Measurements from ENCODE around the gene SEH1L.
"Not testable (repeated sequence)": the region's sequence is repeated elsewhere in the genome, so short reads cannot be mapped to it uniquely, and the experiment has no call there.

Gene SEH1L

GRCh38 chr18:12944709-12945108 is 3.1 kb upstream of the SEH1L start:
- no peak for DNase-seq

GRCh38 chr18:12946549-12947284 is 1.1 kb upstream of the SEH1L start:
- no peak for DNase-seq

GRCh38 chr18:12948050-12948804 is 416 bp downstream of the SEH1L start:
- peak; percentile 99 for DNase-seq

- no peak for DNase-seq
Measured at GRCh38 chr18:12958478-12958877, 10.7 kb downstream of the SEH1L start.

- DNase-seq = no peak
Measured at GRCh38 chr18:12960395-12960794, 12.6 kb downstream of the SEH1L start.

- no peak for DNase-seq
Measured at GRCh38 chr18:12960853-12961397, 13.1 kb downstream of the SEH1L start.

GRCh38 chr18:12963069-12963468 is 15.3 kb downstream of the SEH1L start:
- DNase-seq = no peak

- no peak for DNase-seq
Measured at GRCh38 chr18:12968115-12968514, 20.3 kb downstream of the SEH1L start.

GRCh38 chr18:12968619-12969018 is 20.8 kb downstream of the SEH1L start:
- no peak for DNase-seq

GRCh38 chr18:12973562-12974213 is 25.9 kb downstream of the SEH1L start:
- no peak for DNase-seq

- no peak for DNase-seq
Measured at GRCh38 chr18:12975488-12975887, 27.7 kb downstream of the SEH1L start.

GRCh38 chr18:12976305-12976704 is 28.5 kb downstream of the SEH1L start:
- DNase-seq = no peak

- DNase-seq = not testable (repeated sequence)
Measured at GRCh38 chr18:12980065-12980464, 32.3 kb downstream of the SEH1L start.

- no peak for DNase-seq
Measured at GRCh38 chr18:12989397-12990122, 41.7 kb downstream of the SEH1L start.

GRCh38 chr18:12990123-12990475 is 42.3 kb downstream of the SEH1L start:
- DNase-seq = peak; percentile 32

- DNase-seq = no peak
Measured at GRCh38 chr18:12990641-12990966, 42.8 kb downstream of the SEH1L start.

GRCh38 chr18:12990967-12991820 is 43.4 kb downstream of the SEH1L start, which contains the start of gene CEP192:
TSS of gene CEP192 (plus strand) at chr18:12991362. CDS start at chr18:12999425, 8,063 bp downstream.
- DNase-seq = peak; percentile 94

GRCh38 chr18:12991821-12992179 is 44.0 kb downstream of the SEH1L start:
- no peak for DNase-seq

- DNase-seq = no peak
Measured at GRCh38 chr18:12993439-12993838, 45.6 kb downstream of the SEH1L start.

- no peak for DNase-seq
Measured at GRCh38 chr18:12995424-12995823, 47.6 kb downstream of the SEH1L start.

GRCh38 chr18:12995952-12996477 is 48.2 kb downstream of the SEH1L start:
- no peak for DNase-seq

All from activated CD8-positive, alpha-beta memory T cell treated with anti-CD3 and anti-CD28 coated beads, Interleukin-2, amount 50 U/mL, for 4 hours (primary cell).